Stimulated activated CD8-positive, alpha-beta memory T cell treated with anti-CD3 and anti-CD28 coated beads, Interleukin-12 subunit alpha, Interleukin-12 subunit beta, amount 100 ng/mL, for 1 hour (primary cell): ENCODE data around the gene SMG5.
"Not testable (repeated sequence)": the region's sequence is repeated elsewhere in the genome, so short reads cannot be mapped to it uniquely, and the experiment has no call there.

Experiments used
- DNase-seq: peaks from one replicate; pipeline ENCODE4 v3.0.0-alpha.2; 2020; ENCODE audit warnings: low read depth

SMG5 gene, protein sequence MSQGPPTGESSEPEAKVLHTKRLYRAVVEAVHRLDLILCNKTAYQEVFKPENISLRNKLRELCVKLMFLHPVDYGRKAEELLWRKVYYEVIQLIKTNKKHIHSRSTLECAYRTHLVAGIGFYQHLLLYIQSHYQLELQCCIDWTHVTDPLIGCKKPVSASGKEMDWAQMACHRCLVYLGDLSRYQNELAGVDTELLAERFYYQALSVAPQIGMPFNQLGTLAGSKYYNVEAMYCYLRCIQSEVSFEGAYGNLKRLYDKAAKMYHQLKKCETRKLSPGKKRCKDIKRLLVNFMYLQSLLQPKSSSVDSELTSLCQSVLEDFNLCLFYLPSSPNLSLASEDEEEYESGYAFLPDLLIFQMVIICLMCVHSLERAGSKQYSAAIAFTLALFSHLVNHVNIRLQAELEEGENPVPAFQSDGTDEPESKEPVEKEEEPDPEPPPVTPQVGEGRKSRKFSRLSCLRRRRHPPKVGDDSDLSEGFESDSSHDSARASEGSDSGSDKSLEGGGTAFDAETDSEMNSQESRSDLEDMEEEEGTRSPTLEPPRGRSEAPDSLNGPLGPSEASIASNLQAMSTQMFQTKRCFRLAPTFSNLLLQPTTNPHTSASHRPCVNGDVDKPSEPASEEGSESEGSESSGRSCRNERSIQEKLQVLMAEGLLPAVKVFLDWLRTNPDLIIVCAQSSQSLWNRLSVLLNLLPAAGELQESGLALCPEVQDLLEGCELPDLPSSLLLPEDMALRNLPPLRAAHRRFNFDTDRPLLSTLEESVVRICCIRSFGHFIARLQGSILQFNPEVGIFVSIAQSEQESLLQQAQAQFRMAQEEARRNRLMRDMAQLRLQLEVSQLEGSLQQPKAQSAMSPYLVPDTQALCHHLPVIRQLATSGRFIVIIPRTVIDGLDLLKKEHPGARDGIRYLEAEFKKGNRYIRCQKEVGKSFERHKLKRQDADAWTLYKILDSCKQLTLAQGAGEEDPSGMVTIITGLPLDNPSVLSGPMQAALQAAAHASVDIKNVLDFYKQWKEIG

DNA sequence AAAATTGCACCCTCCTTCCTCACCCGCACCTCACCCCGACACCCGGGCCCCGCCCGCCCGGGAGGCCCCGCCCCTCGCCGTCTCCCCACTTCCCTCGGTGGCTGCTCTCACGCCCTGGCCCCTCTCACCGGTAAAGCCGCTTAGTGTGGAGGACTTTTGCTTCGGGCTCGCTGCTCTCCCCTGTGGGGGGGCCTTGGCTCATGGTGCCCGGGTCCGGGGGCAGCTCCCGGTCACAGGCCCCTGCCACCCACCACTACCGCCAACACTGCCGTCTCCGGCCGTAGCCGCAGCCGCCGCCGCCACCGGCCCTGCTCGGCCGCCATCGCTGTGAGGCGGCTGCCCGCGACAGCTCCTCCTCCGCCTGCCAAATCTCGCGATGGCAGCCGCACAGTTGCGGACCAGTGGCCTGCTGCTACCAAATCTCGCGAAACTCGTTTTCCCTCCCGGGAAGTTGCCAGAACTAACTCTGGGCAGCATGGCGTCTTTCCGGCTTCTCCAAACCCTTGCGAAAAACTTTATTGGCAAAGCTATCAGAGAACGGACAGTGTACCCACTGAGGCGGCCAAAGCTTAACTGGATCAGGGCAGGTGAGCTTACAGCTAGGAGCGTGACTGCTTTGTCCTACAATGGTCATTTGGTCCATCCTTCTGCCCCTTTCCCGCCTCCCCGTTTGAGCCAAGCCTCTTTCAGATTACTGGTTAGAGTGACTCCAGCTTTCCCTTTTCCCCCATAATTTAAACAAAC, at the start of gene SMG5:
SMG5 (minus strand) TSS at position 347 of the 744 bp plus-strand sequence; CDS start at position 202, 145 bp downstream.
- peak; percentile 89 for DNase-seq

DNA sequence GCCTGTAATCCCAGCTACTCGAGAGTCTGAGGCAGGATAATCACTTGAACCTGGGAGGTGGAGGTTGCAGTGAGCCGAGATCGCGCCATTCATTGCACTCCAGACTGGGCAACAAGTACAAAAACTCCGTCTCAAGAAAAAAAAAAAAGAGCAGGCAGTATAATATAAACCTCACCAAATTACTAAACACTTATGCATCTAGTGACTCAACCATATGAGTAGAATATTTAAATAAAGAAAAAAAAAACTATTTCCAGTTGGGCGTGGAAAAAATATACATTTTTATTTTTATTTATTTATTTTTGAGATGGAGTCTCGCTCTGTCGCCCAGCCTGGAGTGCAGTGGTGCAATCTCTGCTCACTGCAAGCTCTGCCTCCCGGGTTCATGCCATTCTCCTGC, 40.6 kb upstream of the SMG5 start:
- DNase-seq = not testable (repeated sequence)

DNA sequence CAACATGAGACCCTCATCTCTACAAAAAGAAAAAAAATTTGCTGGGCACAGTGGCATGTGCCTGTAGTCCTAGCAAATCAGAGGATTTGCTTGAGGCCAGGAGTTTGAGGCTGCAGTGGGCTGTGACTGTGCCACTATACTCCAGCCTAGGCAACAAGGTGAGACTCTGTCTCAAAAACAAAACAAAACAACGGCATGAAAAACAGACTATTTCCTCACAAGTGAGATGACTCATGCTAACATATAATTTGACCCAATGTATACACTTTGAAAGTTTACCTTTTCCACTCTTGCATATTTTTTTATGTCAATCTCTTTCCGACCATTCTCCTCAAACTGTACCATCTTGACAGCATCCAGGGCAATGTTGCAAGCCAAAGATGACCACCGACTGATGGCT, 37.9 kb upstream of the SMG5 start:
- DNase-seq = no peak

DNA sequence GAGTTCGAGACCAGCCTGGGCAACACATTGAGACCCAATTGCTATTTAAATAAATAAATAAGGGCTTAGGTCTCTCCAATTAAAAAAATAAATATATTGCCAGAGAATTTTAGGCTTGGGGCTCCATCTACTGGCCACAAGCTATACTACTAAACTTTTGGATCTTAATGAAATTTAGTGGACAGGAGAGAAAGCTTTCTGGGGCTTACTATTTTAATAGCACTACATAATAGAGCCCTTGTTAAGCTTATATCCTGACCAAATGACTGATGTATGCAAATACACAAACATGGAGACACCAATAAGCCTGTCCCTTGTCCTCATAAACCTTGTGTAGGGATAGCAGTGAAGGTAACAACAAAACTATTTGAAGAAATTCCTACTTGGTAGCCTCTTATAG, 37.0 kb upstream of the SMG5 start:
- DNase-seq = no peak

DNA sequence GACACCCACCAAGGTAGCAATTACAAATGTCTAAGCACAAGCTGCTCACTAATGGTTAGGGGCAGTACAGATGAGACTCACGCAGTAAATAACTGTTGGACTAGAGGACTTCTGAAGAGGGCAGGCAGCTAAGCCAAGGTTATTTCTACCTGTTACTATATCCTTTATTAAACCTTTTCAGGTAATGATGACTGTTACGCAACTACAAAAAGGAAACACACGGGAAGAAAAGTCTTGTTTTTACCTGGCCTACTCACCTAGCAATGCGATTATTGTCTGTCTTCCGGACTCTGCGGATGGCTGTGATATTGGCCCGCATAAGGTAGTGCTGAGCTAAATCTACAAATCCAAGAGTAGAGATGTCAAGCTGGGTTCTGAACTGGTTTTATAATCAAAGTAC, 34.3 kb upstream of the SMG5 start:
- no peak for DNase-seq

DNA sequence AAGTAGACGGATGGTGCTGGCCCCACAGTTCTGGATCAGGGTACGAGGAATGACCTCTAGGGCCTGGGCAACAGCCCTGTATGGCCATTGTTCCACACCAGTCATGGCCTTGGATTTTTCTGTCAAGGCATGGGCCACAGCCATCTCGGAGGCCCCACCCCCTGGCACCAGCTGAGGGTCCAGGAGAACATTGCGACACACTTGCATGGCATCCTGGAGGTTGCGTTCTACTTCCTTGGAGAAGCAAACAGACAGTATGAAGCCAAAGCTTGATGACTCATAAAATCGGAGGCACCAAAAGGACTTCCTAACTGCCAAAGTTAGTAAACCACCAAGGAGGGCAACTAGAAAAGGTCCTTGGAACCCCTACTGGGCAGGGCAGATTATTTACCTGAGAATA, 28.3 kb upstream of the SMG5 start:
- no peak for DNase-seq

DNA sequence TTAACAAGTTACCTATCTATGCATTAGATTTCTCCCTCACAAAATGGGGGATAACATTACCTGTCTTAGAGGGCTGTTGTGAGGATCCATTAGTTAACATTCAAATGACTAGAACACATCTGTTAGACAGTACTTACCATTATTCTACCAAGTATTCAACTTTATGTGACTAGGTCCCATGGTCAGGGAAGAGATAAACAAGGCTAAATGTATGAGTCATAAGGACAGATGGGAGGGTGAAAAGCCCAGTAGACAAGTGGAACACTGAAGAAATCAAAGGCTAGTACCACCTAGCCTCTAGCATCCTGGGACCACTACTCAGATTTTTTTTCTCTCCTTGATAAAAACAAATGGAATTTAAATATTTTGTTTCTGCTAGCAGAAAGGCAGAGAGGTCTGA, 25.5 kb upstream of the SMG5 start:
- DNase-seq = no peak

DNA sequence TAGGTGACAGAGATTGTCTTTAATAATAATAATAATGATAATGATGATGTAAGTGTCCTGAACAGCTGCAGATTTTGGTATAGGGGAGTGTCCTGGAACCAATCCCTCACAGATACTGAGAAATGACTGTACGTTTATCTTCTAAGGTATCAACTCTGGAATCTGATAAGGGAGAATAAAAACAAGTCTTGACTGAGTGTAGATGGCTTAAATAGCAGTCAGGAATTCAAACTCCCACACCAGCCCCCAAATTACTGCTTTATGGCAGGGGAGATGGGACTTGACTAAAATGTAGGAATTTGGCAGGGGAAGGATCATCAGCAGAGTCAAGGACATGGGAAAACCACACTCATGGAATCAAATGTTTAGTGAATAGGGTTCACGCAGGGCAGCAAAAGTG, 22.6 kb upstream of the SMG5 start:
- no peak for DNase-seq

DNA sequence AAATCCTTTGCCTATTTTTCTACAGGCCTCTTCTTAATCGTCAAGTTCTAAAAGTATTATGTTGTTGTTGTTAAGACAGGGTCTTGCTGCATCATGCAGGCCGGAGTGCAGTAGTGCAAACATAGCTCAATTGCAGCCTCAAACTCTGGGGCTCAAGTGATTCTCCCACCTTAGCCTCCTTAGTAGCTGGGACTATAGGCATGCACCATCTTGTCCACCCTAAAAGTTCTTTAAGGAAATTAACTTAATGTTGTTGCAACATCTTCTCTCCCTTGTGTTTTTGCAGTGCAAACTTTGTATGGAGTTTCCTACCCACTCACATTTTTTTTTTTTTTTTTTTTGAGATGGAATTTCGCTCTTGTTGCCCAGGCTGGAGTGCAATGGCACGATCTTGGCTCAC, 20.6 kb upstream of the SMG5 start:
- DNase-seq = no peak

DNA sequence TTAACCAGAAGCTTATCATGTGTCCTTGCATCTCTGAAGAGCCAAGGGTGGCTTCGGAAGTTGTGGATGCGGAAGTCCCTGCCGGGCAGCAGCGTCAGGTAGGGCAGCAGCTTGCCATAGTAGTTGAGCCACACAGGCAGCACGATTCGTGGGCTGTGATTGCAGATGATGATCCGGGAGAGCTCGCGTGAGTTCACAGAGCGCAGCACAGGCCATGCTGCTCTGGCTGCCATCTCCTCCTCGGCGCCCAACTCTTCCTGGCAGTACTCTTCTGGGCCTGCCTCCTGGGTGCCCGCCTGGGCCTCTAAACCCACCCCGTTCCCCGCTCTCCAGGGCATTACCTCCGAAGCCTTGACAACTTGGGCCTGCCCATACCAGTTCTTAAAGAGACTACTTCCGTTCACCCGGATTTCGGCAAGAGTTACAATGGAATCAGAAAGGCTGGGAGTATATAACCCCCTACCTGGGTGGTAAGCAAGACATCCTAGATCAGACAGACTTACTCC, 16.3 kb upstream of the SMG5 start, which contains the start of gene VHLL:
VHLL (minus strand) TSS at position 456 of the 506 bp plus-strand sequence; CDS start at position 338, 118 bp downstream.
- no peak for DNase-seq

DNA sequence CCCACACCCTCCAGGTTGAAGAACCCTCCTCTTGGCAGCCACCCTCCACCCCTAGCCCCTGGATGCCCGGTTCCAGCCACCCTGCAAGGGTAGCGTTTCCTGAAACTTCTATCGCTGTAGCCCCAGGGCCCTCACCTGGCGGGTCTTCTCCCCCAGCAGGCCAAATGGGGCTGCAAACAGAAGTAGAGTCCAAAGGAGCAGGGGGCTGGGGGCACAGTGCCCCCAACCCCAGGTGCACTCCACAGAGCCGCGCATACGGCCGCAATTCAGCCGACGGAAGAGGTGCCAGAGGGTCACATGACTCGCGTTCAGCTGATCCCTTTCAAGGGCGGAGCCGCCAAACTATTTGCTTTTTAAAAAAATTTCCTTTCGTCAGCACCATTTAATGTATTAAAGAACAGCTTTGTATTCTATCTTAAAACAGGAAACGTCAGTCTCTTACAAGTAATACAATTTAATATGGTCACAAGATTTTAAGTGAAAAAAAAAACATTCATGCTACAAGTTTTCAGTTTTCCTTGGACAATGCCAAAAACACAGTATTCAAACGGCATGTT, 12.8 kb upstream of the SMG5 start, which contains the start of gene GLMP:
GLMP (minus strand) TSS at position 289 of the 557 bp plus-strand sequence; CDS start at position 255, 34 bp downstream.
- peak; percentile 45 for DNase-seq

DNA sequence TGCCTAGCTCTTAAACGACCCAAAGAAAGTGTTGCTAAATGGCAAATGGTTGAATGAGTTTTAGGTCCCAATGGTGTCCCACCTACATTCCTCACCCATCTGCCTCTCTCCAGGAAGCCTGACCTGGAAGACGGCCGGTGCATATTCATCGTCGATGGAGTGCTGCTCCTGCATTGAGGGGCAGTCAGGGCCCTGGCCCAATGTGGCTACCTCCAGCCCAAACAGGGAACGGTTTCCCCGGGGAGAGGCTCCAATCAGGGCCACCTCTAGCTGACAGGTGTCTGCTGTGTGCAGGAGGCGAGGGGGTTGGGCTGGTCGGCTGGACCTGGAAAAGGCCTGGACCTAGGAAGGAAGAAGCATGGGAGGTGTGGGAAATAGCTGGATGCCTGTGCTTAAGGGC, 11.3 kb upstream of the SMG5 start:
- DNase-seq = no peak

DNA sequence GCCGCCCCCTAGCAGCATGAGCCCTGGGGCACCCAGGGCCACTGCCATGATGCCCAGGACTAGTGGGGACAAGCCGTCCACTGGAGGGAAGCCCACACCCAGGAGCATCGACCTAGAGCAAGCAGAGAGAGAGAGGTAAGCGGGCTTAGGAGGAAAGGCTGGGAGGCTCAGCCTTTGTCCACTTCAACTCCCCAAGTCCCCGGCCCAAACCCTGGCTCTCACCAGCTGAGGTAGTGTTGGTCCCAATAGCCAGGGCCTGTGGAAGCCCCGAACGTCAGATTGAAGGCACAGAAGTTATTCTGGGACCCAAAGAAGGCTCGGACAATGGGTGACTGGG, 10.4 kb upstream of the SMG5 start:
- no peak for DNase-seq

DNA sequence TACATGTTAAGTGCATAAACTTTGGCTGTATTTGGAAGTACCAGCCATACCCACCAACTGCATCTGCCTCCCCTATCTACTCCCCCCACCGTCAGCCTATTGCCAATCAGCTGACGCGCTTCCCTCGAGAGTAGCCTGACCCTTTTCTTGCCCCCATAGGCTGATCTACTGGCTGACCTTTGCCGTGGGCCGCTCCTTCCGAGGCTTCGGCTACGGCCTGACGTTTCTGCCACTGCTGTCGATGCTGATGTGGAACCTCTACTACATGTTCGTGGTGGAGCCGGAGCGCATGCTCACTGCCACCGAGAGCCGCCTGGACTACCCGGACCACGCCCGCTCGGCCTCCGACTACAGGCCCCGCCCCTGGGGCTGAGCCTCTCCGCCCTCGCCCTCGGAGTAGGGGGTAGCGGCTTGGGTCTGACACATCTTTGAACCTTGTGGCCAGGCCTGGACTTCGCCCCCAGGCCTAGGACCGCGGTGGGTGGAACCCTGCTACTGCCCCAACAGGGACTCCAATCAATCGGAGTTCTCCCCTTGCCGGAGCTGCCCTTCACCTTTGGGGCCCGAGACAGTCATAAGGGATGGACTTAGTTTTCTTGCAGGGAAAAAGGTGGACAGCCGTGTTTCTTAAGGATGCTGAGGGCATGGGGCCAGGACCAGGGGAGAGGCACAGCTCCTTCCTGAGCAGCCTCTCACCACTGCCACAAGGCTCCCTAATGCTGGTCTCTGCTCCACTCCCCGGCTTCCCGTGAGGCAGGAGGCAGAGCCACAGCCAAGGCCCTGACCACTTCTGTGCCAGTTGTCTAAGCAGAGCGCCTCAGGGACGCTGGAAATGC, 8.8 kb upstream of the SMG5 start:
- DNase-seq = no peak

DNA sequence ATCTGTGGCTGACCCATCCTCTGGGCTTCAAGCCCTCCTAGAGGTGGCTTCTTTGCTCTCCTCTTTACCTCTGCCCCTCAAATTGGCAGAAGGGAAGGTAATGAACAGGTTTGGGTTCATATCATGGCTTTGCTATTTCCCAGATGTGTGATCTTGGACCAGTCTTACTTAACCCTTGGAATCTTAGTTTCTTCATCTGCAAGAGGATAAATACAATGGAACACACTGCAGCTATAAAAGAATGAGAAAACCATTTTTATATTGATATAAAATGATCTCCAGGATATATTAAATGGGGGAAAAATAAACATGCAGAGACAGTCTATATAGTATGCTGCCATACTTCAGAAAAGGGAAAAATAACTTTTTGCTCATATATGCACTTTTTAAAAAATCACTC, 7.2 kb upstream of the SMG5 start:
- DNase-seq = no peak

DNA sequence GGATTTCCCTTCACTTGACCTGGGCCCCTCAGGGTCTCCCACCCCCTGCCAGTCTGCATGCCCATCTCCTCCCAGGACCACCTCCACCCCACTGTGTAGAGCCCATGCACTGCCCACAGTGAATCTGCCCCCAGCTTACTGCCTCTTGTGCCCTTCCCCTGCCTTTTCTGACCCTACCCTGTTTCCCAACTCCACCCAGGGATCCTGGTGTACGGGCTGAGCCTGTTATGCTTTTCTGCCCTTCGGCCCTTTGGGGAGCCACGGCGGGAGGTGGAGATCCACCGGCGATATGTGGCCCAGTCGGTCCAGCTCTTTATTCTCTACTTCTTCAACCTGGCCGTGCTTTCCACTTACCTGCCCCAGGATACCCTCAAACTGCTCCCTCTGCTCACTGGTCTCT, 3.4 kb upstream of the SMG5 start:
- no peak for DNase-seq

DNA sequence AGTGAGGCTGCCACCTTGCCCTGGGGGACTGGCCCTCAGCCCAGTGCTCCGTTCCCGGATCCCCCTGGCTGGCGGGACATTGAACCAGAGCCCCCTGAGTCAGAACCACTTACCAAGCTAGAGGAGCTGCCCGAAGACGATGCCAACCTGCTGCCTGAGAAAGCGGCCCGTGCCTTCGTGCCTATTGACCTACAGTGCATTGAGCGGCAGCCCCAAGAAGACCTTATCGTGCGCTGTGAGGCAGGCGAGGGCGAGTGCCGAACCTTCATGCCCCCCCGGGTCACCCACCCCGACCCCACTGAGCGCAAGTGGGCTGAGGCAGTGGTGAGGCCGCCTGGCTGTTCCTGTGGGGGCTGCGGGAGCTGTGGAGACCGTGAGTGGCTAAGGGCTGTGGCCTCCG, 2.8 kb upstream of the SMG5 start:
- DNase-seq = no peak

DNA sequence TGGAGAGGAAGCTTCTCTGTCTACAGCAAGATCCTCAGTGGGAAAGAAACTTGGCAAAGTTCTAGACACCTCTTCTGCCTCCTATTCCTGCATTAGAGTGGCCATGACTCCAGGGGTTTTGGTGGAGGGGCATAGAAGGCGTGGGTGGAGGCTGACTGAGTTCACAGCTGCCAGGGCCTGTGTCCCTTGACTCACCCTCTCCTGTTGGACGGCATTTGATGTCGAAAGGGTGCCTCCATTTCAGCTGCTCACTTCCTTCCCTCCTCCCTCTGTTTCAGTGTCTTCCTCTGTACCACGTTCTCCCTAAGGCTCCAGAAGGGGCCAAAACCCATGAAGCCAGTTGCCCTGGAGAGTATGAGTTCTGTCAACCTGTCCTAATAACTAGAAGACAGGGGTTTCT, 2.1 kb upstream of the SMG5 start:
- DNase-seq = no peak

DNA sequence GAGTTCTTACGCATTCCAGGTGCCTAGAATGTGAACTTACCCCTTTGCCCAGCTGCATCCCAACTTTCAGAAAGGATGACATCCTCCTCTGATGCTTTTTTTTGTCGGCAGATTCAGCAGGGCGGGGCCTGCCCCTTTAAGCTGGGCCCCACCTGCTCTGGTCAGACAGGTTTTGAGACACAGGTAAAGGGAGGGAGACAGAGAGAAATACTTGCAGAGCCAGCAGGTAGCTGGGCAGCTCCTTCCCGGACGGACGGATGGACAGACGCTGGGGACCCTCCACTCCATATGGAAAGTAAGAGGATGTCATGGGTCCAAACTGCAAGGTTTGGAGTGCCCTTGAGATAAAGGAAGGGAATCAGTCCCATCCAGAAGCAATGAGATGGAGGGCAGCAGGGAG, 1.5 kb upstream of the SMG5 start, which contains the start of gene TMEM79:
TMEM79 (plus strand) TSS at position 214 of the 400 bp plus-strand sequence. CDS start 902 bp downstream, outside the sequence.
- DNase-seq = no peak

DNA sequence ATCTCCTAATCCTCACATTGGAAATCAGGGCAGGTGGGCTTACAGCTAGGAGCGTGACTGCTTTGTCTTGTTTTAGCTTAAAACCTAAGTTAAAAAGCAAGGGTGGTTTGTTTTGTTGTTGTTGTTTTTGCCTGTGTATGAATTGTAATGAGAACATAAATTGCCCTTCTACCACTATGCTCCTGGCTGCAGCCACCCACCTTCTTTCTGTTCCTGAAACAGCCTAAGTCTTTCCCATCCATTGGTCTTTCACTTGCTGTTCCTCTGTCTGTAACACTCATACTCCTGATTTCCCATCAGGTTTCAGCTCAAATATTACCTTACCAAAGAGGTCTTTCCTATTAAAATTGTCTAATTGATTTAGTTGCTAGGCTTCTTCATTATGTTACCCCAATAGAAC, 896 bp upstream of the SMG5 start:
- DNase-seq = no peak
